ENCODE data around the gene MLYCD.
"Not testable (repeated sequence)": the region's sequence is repeated elsewhere in the genome, so short reads cannot be mapped to it uniquely, and the experiment has no call there.

MLYCD gene

DNA sequence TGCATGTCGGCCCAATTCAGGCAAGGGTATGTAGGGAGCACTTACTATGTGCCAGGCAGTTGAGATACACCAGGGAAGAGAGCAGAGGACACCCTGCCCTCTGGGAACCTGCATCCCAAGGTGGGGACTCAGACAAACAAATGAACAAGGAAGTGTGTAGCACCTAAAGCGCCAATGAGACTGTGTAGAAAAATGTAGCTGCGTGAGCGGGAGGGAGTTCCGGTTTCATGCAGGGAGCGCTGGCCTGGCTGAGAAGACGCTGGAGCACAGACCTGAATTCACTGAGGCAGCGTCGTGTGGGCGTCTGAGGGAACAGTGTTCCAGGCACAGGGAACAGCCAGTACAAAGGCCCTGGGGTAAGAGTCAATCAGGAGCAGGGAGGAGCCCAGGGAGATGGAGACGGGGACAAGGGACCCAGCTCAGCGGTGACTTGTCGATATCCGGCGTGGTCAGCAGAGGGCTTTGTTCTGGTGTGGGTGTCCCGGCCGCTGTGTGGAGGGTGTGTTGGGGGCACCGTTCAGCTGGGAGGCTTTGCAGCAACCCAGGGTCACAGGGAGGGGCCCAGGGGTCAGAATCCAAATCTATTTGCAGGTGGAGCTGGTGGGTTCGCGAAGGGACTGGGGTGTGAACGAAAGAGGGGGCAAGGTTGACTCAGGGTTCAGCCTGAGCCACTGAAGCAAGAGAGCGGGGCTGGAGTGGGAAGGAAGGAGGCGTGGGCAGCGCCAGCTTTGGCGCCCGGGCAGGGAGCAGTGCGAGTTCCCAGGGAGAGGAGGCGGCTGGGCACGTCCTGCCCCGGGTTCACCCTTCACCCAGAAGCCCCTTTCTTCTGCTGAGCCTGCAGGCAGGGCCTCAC, 36.3 kb downstream of the MLYCD start:
- Mint-ChIP-seq H3K9me3 (no peaks in the 10 kb centered on the region), H3K4me3 (no peak overlapping the region), H3K27me3 (peaks cover 5% of the 10 kb centered on the region), H3K36me3 (peaks cover 7% of the 10 kb centered on the region), H3K27ac (no peak overlapping the region), H3K4me1 (peaks cover 3% of the 10 kb centered on the region)
- ATAC-seq (ENCODE audit: low read depth) (no peak), DNase-seq (ENCODE audit: low spot score in 2 of 2) (no peak)

DNA sequence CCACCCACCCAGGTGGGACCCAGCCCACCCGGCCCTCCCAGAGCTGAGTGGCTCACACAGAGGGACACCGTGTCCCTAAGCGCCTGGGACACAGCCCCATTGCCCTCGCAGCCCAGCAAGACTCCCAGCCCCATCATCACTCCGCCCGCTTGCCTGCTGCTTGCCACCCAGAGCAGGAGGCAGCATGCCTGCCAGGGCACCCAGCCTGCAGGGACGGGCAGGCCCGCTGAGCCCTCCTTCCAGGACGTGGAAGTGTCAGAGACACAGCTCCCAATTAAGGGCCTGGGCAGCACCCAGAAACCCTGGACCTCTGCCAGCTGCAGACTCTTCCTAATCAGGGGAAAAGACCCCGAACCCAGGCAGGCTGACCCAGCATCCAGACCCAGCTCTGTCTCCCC, 36.9 kb downstream of the MLYCD start:
- Mint-ChIP-seq H3K4me1 (peaks cover 3% of the 10 kb centered on the region), H3K9me3 (no peaks in the 10 kb centered on the region), H3K4me3 (no peak overlapping the region), H3K27ac (no peak overlapping the region), H3K27me3 (peaks cover 9% of the 10 kb centered on the region), H3K36me3 (peaks cover 7% of the 10 kb centered on the region)
- DNase-seq (ENCODE audit: low spot score in 2 of 2) = no peak
- no peak for ATAC-seq (ENCODE audit: low read depth)

DNA sequence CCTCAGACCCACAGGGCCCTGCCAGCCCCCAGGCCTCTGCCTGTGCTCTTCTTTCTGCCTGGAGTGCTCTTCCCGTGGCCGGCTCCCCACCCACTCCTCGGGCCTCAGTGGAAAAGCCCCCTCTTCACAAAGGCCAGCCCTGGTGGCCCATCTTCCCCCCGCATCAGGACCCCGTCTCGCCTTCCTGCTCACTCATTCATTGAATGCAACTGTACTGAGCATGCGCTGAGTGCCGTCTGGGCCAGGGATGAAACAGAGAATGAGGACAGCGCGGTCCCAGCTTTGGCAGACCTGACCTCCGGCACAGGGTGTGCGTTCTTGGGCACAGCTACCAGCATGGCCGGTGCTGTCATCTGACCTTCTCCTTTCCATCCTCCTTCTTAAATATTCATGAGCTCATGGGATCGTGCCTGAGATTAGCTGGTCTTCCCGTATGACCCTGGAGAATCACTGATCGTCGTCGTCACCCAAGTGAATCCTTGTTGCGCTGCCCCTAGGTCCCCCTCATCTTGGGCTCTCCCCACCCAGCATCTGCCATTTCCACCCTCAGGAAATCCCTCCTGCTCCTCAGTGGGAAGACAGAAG, 37.8 kb downstream of the MLYCD start:
- no peak overlapping the region for H3K4me3 Mint-ChIP-seq
- H3K9me3 Mint-ChIP-seq = no peaks in the 10 kb centered on the region
- peaks cover 7% of the 10 kb centered on the region for H3K36me3 Mint-ChIP-seq
- H3K4me1 Mint-ChIP-seq = peaks cover 3% of the 10 kb centered on the region
- no peak for ATAC-seq (ENCODE audit: low read depth)
- no peak for DNase-seq (ENCODE audit: low spot score in 2 of 2)
- peaks cover 11% of the 10 kb centered on the region for H3K27me3 Mint-ChIP-seq
- no peak overlapping the region for H3K27ac Mint-ChIP-seq

DNA sequence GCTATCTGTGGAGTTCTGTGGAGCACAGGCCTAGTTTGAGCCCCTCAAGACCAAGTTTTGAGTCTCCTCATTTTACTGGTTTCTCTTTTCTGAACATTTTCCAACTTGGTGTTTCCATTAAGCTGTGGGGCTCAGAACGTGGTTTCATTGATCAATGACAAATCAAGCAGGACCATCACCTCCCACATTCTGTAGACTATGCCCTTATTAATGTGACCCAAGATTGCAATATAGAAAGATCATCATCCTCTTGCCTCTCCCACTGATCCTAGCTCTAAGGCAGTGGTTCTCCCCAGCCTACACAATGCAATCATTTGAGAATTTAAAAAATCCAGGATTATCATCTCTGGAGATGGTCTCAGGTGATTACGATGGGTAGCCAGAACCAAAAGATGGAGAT, 38.4 kb downstream of the MLYCD start:
- peaks cover 7% of the 10 kb centered on the region for H3K36me3 Mint-ChIP-seq
- no peak for ATAC-seq (ENCODE audit: low read depth)
- H3K27ac Mint-ChIP-seq = no peak overlapping the region

DNA sequence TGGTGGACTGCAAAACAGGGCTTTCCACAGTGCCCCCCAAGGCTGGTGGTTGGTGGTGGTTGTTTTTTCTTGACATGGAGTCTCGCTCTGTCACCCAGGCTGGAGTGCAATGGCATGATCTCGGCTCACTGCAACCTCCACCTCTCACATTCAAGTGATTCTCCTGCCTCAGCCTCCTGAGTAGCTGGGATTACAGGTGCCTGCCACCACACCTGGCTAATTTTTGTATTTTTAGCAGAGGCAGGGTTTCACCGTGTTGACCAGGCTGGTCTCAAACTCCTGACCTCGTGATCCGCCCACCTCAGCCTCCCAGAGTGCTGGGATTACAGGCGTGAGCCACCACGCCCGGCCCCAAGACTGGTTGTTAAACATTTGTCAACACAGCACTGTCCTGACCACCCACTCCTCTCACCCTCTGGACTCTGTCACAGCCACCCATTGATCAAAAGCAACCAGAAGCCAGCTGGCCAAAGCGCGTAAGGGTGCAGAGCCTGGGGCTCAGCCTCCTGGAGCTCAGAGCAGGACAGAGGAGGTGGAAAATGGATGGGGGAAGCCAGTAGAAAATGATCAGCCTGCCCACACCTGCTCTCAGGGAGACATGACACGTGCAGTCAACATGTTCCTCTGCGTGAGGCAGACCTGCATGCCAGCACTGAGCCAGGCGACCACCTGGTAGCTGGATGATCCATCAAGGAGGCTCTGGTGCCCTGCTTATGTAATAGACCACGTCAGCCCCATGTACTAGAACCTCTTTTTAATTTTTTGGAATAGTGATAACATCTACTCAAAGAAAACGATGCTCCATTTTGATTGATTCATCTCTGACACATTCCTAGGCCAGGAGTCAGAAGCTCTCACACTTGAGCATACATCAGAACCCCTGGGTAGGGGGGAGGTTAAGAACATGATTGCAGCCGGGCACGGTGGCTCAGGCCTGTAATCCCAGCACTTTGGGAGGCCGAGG, 39.3 kb downstream of the MLYCD start:
- Mint-ChIP-seq H3K27me3 (peaks cover 11% of the 10 kb centered on the region), H3K4me3 (no peak overlapping the region), H3K9me3 (no peaks in the 10 kb centered on the region), H3K4me1 (peaks cover 3% of the 10 kb centered on the region), H3K36me3 (peaks cover 7% of the 10 kb centered on the region), H3K27ac (no peak overlapping the region)
- ATAC-seq (ENCODE audit: low read depth) (no peak), DNase-seq (ENCODE audit: low spot score in 2 of 2) (no peak)

More for the DNA sequence above, 38.4 kb downstream of the MLYCD start:
- no peaks in the 10 kb centered on the region for H3K9me3 Mint-ChIP-seq
- no peak for DNase-seq (ENCODE audit: low spot score in 2 of 2)
- peaks cover 11% of the 10 kb centered on the region for H3K27me3 Mint-ChIP-seq
- H3K4me1 Mint-ChIP-seq = peaks cover 3% of the 10 kb centered on the region
- H3K4me3 Mint-ChIP-seq = no peak overlapping the region

DNA sequence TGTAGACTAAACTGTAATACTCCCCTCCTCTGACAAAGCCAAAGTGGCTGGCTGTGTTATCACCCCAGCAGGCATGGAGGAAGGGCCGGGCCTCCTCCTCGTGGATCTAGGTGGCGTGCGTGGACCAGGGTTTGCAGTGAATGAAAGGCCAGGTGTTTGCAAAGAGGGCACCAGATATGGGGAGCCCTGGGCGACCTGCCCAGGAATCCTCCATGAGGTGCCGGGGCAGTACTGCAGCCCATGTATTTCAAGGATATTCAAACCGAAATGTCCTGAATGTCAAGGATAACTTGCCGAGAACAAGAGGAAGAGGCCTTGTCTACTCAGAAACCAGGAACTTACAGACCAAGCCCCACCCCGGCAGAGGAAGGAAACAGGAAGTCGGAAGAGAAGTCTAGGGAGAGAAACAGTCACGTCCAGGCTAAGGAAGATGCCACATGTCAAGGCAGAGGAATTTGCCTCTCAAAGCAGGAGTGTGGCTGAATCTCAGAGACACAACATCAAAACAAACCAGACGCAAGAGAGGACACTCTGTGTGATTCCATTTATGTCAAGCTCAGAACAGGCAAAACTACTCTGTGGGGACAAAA, 40.4 kb downstream of the MLYCD start:
- H3K4me3 Mint-ChIP-seq = no peak overlapping the region
- DNase-seq (ENCODE audit: low spot score in 2 of 2) (no peak), ATAC-seq (ENCODE audit: low read depth) (no peak)
- H3K4me1 Mint-ChIP-seq = peaks cover 3% of the 10 kb centered on the region
- peaks cover 5% of the 10 kb centered on the region for H3K36me3 Mint-ChIP-seq
- H3K27ac Mint-ChIP-seq = no peak overlapping the region
- H3K9me3 Mint-ChIP-seq = no peaks in the 10 kb centered on the region
- peaks cover 11% of the 10 kb centered on the region for H3K27me3 Mint-ChIP-seq

DNA sequence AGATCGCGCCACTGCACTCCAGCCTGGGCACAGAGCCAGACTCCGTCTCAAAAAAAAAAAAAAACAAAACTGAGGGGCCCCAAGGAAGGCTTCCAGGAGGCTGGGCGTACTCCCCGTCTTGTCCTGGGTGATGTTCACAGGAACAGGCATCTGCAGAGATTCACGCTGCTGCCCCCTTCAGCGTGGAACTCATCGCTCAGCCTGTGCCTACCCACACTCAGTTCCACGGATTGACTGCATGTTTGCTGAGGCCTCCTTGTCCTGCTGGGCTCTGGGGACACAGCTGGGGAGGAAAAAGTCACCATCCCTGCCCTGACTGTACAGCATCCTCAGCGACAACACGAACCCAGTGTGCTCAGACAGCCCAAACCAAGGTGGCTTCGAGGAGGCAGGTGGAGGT, 41.2 kb downstream of the MLYCD start:
- no peak overlapping the region for H3K27ac Mint-ChIP-seq
- ATAC-seq (ENCODE audit: low read depth) (no peak), DNase-seq (ENCODE audit: low spot score in 2 of 2) (no peak)
- no peaks in the 10 kb centered on the region for H3K9me3 Mint-ChIP-seq
- H3K27me3 Mint-ChIP-seq = peaks cover 11% of the 10 kb centered on the region
- H3K4me3 Mint-ChIP-seq = no peak overlapping the region
- H3K4me1 Mint-ChIP-seq = peaks cover 3% of the 10 kb centered on the region
- peaks cover 5% of the 10 kb centered on the region for H3K36me3 Mint-ChIP-seq

DNA sequence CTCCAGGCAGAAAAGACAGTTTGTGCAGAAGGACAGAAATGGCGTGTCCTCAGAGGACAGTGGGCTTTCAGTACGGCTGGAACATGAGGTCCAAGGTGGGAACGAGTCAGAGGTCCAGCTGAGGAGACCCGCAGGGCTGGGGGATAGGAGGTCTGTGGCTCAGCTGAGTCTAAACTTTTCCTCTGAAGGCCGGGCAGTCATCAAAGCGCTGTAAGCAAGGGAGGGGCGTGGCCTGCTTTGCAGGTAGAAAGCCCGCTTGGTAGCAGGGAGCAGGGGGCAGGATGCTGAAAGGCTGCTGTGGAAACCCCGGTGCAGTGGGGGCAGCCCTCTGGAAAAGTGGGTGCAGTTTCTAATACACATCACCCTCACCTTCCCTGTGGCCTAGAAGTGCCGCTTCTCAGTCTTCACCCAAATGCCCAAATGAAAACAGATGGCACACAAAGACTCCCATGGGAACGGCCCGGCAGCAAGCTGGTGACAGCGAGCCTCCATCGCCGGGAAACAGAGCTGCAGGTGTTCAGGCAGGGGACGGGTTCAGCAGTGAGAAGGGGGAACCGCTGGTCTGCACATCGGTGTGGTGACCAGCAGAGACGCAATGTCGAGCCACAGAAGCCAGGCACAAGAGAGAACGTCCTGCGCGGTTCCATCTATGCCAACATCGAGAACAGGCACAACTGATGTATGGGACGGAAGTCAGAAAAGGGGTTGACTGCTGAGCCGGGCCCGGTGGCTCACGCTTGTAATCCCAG, 41.9 kb downstream of the MLYCD start:
- H3K4me3 Mint-ChIP-seq = no peak overlapping the region
- DNase-seq (ENCODE audit: low spot score in 2 of 2) (no peak), ATAC-seq (ENCODE audit: low read depth) (no peak)
- no peaks in the 10 kb centered on the region for H3K9me3 Mint-ChIP-seq
- peaks cover 5% of the 10 kb centered on the region for H3K36me3 Mint-ChIP-seq
- peaks cover 10% of the 10 kb centered on the region for H3K27me3 Mint-ChIP-seq
- no peak overlapping the region for H3K27ac Mint-ChIP-seq
- peaks cover 3% of the 10 kb centered on the region for H3K4me1 Mint-ChIP-seq

DNA sequence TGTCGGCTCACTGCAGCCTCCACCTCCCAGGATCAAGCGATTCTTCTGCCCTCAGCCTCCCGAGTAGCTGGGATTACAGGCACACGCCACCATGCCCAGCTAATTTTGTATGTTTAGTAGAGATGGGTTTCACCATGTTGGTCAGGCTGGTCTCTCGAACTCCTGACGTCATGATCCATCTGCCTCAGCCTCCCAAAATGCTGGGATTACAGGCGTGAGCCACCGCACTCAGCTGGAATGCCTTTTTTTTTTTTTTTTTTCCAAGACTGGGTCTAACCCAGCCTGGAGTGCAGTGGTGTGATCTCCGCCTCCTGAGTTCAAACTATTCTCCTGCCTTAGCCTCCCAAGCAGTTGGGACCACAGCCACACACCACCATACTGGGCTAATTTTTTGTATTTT, 42.6 kb downstream of the MLYCD start:
- not testable (repeated sequence) for H3K36me3 Mint-ChIP-seq; H3K27ac Mint-ChIP-seq; H3K9me3 Mint-ChIP-seq; H3K27me3 Mint-ChIP-seq; DNase-seq (ENCODE audit: low spot score in 2 of 2); ATAC-seq (ENCODE audit: low read depth); H3K4me1 Mint-ChIP-seq; H3K4me3 Mint-ChIP-seq

DNA sequence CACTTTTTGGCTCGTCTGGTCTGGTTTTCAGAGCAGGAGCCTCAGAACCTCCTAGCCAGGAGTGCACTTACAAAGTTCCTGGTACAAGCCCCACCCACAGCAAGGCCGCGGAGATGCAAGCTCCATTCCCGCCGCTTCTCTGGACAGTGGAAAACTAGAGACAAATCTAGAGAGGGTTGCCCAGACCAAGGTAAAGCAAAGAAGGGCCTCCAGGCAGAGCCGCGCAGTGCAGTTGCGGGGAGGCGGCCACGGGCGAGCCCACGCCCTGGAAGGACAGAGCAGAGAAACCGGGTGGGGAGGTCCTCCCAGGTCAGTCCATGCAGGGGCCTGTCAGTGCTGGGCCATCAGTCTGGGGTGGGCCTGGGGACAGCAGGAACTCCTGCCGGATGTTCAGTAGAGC, 43.2 kb downstream of the MLYCD start:
- Mint-ChIP-seq H3K27me3 (peaks cover 8% of the 10 kb centered on the region), H3K4me1 (peaks cover 3% of the 10 kb centered on the region), H3K27ac (no peak overlapping the region), H3K4me3 (no peak overlapping the region), H3K36me3 (peaks cover 5% of the 10 kb centered on the region), H3K9me3 (no peaks in the 10 kb centered on the region)
- DNase-seq (ENCODE audit: low spot score in 2 of 2) (no peak), ATAC-seq (ENCODE audit: low read depth) (no peak)

DNA sequence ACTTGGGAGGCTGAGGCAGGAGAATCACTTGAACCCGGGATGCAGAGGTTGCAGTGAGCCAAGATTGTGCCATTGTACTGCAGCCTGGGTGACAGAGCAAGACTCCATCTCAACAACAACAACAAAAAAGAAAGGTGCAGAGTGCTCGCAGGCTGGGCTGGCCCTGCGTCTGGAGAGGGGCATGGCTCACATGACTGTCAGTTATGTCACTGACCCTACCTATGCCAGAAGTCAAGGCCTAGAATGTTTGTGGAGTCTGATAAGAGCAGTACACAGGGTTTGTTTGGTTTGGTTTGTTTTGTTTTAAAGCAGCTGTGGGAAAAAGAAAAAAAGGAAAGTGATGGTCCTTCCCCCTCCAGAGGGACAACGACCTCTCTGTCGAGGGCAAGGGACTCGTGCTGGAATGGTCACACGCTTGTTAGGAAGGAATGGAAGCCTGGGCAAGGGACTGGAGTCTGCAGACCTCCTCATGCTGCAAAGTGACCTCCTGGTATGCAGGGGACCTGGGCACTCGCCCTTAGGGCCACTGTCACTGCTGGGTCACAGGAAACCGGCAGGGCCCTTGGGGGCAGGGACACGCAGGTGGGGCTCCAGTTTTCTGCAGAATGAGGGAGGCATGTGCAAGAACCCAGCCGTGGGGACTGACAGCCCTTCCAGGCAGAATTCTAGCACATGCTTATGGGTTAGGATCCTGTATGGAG, 44.0 kb downstream of the MLYCD start:
- Mint-ChIP-seq H3K27ac (no peak overlapping the region), H3K4me3 (no peak overlapping the region), H3K9me3 (no peaks in the 10 kb centered on the region), H3K4me1 (peaks cover 3% of the 10 kb centered on the region), H3K27me3 (peaks cover 8% of the 10 kb centered on the region), H3K36me3 (no peaks in the 10 kb centered on the region)
- ATAC-seq (ENCODE audit: low read depth) (no peak), DNase-seq (ENCODE audit: low spot score in 2 of 2) (no peak)

DNA sequence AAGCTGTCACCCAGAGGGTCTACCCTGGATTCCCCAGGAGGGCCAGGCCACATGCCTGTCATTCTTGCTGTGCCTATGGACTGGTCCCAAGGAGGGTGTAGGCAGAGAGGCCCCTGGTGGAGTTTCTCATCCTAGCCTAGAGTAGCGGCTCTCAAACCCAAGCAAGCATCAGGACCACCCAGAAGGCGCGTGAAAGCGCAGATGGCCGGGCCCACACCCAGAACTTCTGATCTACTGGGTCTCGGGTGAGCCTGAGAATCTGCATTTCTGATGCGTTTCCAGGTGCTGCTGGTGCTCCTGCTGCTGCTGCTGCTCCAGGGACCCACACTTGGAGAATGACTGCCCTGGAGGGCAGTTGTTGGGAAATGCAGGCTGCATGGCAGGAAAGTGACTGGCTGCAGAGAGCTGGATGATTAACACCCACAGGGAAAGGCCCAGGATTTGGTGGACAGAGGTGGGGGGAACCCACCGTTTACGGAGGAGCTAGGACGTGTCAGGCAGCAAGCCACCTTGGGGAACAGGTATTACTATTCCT, 44.7 kb downstream of the MLYCD start:
- ATAC-seq (ENCODE audit: low read depth) = no peak
- H3K27ac Mint-ChIP-seq = no peak overlapping the region

More for the DNA sequence above, 44.7 kb downstream of the MLYCD start:
- Mint-ChIP-seq H3K9me3 (no peaks in the 10 kb centered on the region), H3K4me3 (no peak overlapping the region), H3K36me3 (no peaks in the 10 kb centered on the region), H3K4me1 (peaks cover 3% of the 10 kb centered on the region), H3K27me3 (peaks cover 8% of the 10 kb centered on the region)
- no peak for DNase-seq (ENCODE audit: low spot score in 2 of 2)

Data from memory B cell (primary cell).